Measurements from ENCODE around the gene CCT5. TPM values are rescaled to one million over a fixed set of nuclear protein-coding genes. Genes with fewer than 3 reads are reported as not detected.

CCT5 gene
- total RNA-seq, 1 experiment from 2014 or later: 532 TPM

DNA sequence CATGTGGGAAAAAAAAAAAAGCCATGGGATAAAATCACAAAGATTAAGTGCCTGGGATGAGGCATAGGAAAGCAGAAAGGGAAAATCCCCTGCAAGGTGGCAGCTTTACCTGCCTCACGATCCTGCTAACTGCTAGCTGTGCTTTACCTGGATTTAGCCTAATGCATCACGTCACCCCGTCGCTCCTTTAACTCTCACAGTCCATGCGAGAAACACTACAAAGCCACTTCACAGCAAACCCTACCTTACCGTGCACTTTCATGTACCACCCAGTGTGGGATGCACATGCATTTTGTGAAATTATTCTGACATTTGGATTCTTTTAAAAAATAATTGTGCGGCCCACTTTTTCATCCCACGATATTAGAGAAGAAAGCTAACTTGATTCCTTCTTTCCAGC lies 31.4 kb upstream of the CCT5 start:
- no peaks in the 10 kb centered on the region for H3K79me1 ChIP-seq (ENCODE audit: insufficient read depth, low read depth, low read length, poor library complexity, severe bottlenecking)
- no peak overlapping the region for H2AFZ ChIP-seq (ENCODE audit: low read length)
- TF ChIP-seq, protein P1, sequence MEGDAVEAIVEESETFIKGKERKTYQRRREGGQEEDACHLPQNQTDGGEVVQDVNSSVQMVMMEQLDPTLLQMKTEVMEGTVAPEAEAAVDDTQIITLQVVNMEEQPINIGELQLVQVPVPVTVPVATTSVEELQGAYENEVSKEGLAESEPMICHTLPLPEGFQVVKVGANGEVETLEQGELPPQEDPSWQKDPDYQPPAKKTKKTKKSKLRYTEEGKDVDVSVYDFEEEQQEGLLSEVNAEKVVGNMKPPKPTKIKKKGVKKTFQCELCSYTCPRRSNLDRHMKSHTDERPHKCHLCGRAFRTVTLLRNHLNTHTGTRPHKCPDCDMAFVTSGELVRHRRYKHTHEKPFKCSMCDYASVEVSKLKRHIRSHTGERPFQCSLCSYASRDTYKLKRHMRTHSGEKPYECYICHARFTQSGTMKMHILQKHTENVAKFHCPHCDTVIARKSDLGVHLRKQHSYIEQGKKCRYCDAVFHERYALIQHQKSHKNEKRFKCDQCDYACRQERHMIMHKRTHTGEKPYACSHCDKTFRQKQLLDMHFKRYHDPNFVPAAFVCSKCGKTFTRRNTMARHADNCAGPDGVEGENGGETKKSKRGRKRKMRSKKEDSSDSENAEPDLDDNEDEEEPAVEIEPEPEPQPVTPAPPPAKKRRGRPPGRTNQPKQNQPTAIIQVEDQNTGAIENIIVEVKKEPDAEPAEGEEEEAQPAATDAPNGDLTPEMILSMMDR (conservative IDR thresholded peaks at IDR 0.05): no peak
- Mint-ChIP-seq H3K27ac (no peak overlapping the region), H3K4me1 (peaks cover 0 to 3% of the 10 kb centered on the region in 2 experiments; a peak in 2 of 4 replicates), H3K9me3 (peaks cover under 1 to 2% of the 10 kb centered on the region in 2 experiments; a peak in 1 of 5 replicates), H3K27me3 (ENCODE audit: low read depth) (no peaks in the 10 kb centered on the region), H3K4me3 (no peak overlapping the region), H3K36me3 (ENCODE audit: insufficient read depth in 1 of 3, low read depth in 3 of 3) (peaks cover 8 to 11% (median 10%) of the 10 kb centered on the region in 3 experiments)
- no peak overlapping the region for H2AK5ac ChIP-seq (ENCODE audit: insufficient read length, low read length)
- H3T11ph ChIP-seq (ENCODE audit: low read length): no peak overlapping the region
- H2BK12ac ChIP-seq (ENCODE audit: insufficient read length, low read depth, low read length): no peak overlapping the region
- H3K27ac ChIP-seq (ENCODE audit: insufficient read length, low read depth, low read length): no peak overlapping the region
- no CpG with 5 or more reads among the region's 8 CpGs for WGBS (ENCODE audit: extremely low coverage, insufficient read length, low lambda C conversion rate)
- H2BK5ac ChIP-seq (ENCODE audit: insufficient read length, low read length): no peak overlapping the region
- no peak overlapping the region for H4K8ac ChIP-seq (replicated peaks; ENCODE audit: insufficient read length, low read depth, low read length)
- H3K14ac ChIP-seq (ENCODE audit: insufficient read depth, low read length): no peak overlapping the region
- H4K20me1 ChIP-seq (ENCODE audit: control insufficient read depth, insufficient read depth, insufficient read length): no peaks in the 10 kb centered on the region
- no peak overlapping the region for H4K5ac ChIP-seq (ENCODE audit: insufficient read length, low read depth, low read length)
- no peak for DNase-seq
- no peak overlapping the region for H3K4me2 ChIP-seq (ENCODE audit: insufficient read depth, insufficient read length, low read length)
- no peaks in the 10 kb centered on the region for H3K79me2 ChIP-seq (ENCODE audit: insufficient read depth, low read length)
- no peak overlapping the region for H3K56ac ChIP-seq (ENCODE audit: insufficient read length, low read depth, low read length)
- H4K91ac ChIP-seq (ENCODE audit: insufficient read length, low read depth, low read length): no peak overlapping the region
- H3K4me1 ChIP-seq (ENCODE audit: insufficient read depth, low read length): no peaks in the 10 kb centered on the region
- no peak overlapping the region for H2BK20ac ChIP-seq (ENCODE audit: low read depth, low read length, poor library complexity, severe bottlenecking)
- H3K4ac ChIP-seq (ENCODE audit: low read depth, low read length): no peak overlapping the region
- H2BK120ac ChIP-seq (ENCODE audit: low read depth, low read length, poor library complexity, severe bottlenecking): no peak overlapping the region
- no peaks in the 10 kb centered on the region for H3K9me3 ChIP-seq (ENCODE audit: control insufficient read depth, low read depth, low read length)
- H3K23ac ChIP-seq (ENCODE audit: insufficient read length, low read depth, low read length): no peak overlapping the region
- H3K27me3 ChIP-seq (ENCODE audit: insufficient read depth, low read length): no peaks in the 10 kb centered on the region
- H3K23me2 ChIP-seq (ENCODE audit: insufficient read length, low read depth, low read length, poor library complexity, severe bottlenecking): no peaks in the 10 kb centered on the region
- H3K9ac ChIP-seq (ENCODE audit: extremely low read depth, insufficient read length, low read length): no peak overlapping the region
- H2BK15ac ChIP-seq (ENCODE audit: low read depth, low read length): no peak overlapping the region
- H3K18ac ChIP-seq (ENCODE audit: insufficient read length, low read depth, low read length): no peak overlapping the region

All from H9 (cell line).